Left ventricle myocardium superior (tissue), 1 donor: Measurements from ENCODE around the gene IL1A. TPM values are rescaled to one million over a fixed set of nuclear protein-coding genes. Genes with fewer than 3 reads are reported as not detected.
A peak's percentile ranks its signal among the peaks of the same experiment; 100 is the strongest.

Experiments used
- ATAC-seq: fragments of 200-7000 bp; cut with Tn5 transposase; one replicate; pipeline ENCODE4 v1.9.1; 2020; ENCODE audit warnings: mild to moderate bottlenecking, moderate library complexity
- DNase-seq: peaks from one replicate; pipeline ENCODE4 v3.0.0-alpha.2; 2020
- intact Hi-C: fragments of 100-400 bp; cut with micrococcal nuclease; formaldehyde crosslinking; loops from one replicate; pipeline ENCODE4 v1.11.0; 2022
- total RNA-seq: library from RNA; stranded (reverse); fragmentation: NEBNext Ultra II Directional; extraction: Animal tissue kit (Norgen Biotek cat#: 25700); gene quantifications from one replicate; pipeline ENCODE4 v1.2.1, GENCODE V29; 2021
- donor health status: DM: no; HTN: yes; CAD: no; lungs with severe emphysema.

The IL1A gene
- total RNA-seq, 1 donor from 2014 or later: not detected

GRCh38 chr2:112737542-112738232, 46.6 kb downstream of the IL1A start:
- intact Hi-C loops: no loop called here
- ATAC-seq (no peak), DNase-seq (no peak)

- ATAC-seq: no peak
These were observed 50.4 kb downstream of the IL1A start for GRCh38 chr2:112733871-112734270.

DNA sequence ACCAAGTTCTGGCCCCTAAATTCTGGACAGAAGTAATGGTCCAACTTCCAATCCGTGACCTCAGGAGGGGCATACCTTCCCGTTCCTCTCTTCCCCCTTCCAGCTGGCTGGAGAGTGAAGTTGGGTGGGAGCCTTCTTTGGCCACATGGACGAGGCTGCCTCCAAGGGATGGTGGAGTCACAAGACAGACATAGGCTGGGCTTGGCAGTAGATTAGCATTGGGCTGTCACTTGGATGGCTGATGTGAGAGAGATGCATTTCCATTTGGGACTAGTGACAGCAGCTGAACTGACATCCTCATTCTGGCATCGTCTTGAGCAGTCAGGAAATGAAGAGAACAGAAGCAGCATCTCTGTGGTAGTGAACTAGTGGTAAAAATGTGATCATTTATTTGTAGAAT, 50.8 kb downstream of the IL1A start:
- ATAC-seq: no peak
- DNase-seq: no peak
- intact Hi-C loops: no loop called here

More at GRCh38 chr2:112733871-112734270, 50.4 kb downstream of the IL1A start:
- no peak for DNase-seq
- intact Hi-C loops: no loop called here

- DNase-seq (no peak), ATAC-seq (no peak)
- intact Hi-C loops: no loop called here
These were observed 52.8 kb downstream of the IL1A start for GRCh38 chr2:112731479-112731878.

GRCh38 chr2:112730791-112731190, 53.5 kb downstream of the IL1A start:
- ATAC-seq: no peak
- DNase-seq: no peak
- intact Hi-C loops: no loop called here

DNA sequence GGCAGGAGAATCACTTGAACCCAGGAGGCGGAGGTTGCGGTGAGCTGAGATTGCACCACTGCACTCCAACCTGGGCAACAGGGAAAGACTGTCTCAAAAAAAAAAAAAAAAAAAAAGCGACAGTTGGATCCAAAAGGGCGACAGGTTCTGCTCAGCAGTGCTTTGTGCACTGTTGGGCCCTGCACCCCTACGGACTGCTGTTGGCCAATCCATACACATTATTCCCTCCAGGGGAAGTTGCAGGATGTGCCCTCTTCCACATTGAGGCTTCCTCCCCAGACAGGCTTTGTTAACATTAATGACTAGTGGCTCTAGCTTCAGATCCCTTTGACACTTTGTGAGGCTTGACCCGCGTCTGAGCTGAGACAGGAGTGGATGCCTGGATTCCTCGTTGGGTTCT, 54.1 kb downstream of the IL1A start:
- intact Hi-C loops: no loop called here
- no peak for DNase-seq

GRCh38 chr2:112728378-112729175, 55.7 kb downstream of the IL1A start:
- intact Hi-C loops: no loop called here
- DNase-seq (no peak), ATAC-seq (no peak)

More for the DNA sequence above, 54.1 kb downstream of the IL1A start:
- ATAC-seq: no peak

- intact Hi-C loops: no loop called here
- DNase-seq: no peak
- no peak for ATAC-seq
These were observed 56.3 kb downstream of the IL1A start for GRCh38 chr2:112728029-112728362.

GRCh38 chr2:112727276-112728028, 56.8 kb downstream of the IL1A start:
- intact Hi-C loops: loop anchor here (2.0 kb wide), 1 partner anchor 101 kb away; no protein-coding TSS in a partner anchor
- DNase-seq (no peak), ATAC-seq (no peak)

DNA sequence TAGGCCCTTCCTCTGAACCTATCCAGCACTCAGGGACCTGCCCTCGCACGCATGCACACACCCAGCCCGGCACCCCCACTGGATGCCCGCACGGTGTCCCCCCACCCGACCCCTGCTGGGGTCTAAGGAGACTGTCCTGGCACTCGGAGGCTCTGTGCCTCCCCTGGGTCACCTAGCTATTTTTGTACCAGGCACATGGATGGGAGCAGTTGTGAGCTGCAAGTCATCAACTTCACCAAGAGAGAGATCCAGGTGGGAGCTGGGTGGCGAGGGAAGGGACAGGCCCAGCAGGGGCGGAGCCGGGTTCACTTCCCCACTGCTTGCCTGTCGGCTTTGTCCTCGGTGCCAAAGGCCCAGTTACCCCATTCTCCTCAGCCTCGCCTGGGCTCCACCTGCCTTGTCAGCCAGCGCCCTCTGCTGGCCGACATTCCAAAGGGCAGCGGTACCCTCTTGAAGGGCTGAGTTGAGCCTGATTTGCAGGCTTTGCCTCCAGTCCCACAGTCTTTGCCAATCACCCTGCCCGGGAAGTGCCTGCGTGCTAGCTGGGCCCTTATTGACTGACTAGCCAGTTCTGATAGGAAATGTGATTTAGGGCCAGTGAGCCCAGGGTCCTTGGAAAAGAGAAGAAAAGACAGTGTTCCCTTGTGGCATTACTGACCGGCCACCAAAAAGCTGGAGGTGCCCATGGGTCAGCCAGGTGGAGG, 57.7 kb downstream of the IL1A start:
- DNase-seq (peak; percentile 93), ATAC-seq (peak; percentile 95)
- intact Hi-C loops: loop anchor here (2.0 kb wide), 1 partner anchor 100 kb away; no protein-coding TSS in a partner anchor

- peak; percentile 5 for ATAC-seq
- intact Hi-C loops: loop anchor here (2.0 kb wide), 1 partner anchor 99 kb away; no protein-coding TSS in a partner anchor
These were observed 58.5 kb downstream of the IL1A start for GRCh38 chr2:112725545-112726457.

GRCh38 chr2:112724591-112725525, 59.4 kb downstream of the IL1A start:
- intact Hi-C loops: no loop called here
- DNase-seq (peak; percentile 31), ATAC-seq (no peak)

More at GRCh38 chr2:112725545-112726457, 58.5 kb downstream of the IL1A start:
- no peak for DNase-seq

GRCh38 chr2:112723995-112724394, 60.3 kb downstream of the IL1A start:
- no peak for DNase-seq
- no peak for ATAC-seq
- intact Hi-C loops: no loop called here
